GM18870 (cell line): Measurements from ENCODE around the gene SEPTIN10.
"Not testable (repeated sequence)": the region's sequence is repeated elsewhere in the genome, so short reads cannot be mapped to it uniquely, and the experiment has no call there.

Source experiments
- ATAC-seq: cut with Tn5 transposase; IDR thresholded peaks from one replicate; pipeline ENCODE4 v1.9.1; 2021; ENCODE audit warnings: moderate library complexity; ENCODE audit not compliant: unreplicated experiment

SEPTIN10 gene

DNA sequence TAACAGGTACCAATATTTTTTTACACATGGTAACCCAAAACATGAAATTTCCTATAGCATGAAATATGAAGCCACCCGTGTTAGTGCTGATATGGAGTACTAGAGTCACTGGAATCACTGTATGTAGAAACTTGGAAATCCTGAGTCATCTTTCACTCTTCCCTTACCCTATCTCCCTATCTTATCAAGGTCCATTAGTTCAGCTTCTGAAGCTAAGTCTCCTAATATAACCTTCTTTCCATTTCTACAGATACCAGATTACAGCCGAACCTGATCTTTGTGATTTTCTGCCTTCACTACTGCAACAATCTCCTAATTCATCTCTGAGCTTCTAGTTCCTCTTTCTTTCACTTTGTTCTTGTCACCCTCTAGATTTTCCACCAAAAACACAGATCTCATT lies 59.0 kb downstream of the SEPTIN10 start:
- ATAC-seq, result no peak

DNA sequence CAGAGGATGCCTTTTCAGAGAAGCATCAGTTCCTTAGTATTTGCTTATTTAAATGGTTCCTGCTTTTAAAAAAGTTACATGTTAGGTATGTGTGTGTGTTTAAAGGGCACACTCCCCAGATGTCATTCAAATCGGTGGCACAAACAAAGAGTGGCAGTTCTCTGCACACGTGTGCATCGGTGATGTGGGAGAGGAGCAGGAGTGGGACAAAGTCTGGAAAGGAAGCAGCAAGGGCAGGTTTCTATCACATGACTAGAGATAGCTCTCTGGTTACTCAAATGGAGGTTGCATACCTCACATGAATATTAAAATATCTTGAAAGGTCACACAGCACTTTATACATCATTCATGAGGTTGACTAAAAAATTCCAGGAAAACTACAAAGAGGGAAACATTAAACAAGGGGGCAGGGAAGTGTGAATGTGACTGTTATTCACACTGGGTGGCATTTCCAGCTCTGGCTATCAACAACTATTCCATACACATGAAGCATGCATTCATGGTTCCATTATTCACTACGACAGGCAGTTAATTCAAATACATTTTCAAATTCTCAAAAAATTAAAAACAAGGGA lies 64.7 kb downstream of the SEPTIN10 start:
- ATAC-seq, result no peak

DNA sequence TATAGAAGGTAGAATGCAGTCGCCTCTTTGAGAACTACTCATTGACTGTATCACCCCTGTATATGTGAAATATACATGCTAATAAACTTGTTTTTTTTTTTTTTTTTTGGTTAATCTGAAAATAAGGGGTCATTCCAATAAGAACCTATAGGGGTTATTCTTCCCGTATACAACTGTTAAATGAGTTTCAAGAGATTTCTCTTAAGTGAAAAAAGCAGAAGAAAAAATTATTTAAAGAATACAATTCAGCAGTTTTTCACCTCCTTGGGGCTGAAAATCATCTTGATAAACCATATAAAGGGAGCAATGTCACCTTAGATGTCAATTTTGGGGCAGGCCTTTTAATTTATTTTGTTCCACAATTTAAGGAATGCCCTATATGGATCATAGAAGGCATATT lies 66.5 kb downstream of the SEPTIN10 start:
- ATAC-seq, result no peak

DNA sequence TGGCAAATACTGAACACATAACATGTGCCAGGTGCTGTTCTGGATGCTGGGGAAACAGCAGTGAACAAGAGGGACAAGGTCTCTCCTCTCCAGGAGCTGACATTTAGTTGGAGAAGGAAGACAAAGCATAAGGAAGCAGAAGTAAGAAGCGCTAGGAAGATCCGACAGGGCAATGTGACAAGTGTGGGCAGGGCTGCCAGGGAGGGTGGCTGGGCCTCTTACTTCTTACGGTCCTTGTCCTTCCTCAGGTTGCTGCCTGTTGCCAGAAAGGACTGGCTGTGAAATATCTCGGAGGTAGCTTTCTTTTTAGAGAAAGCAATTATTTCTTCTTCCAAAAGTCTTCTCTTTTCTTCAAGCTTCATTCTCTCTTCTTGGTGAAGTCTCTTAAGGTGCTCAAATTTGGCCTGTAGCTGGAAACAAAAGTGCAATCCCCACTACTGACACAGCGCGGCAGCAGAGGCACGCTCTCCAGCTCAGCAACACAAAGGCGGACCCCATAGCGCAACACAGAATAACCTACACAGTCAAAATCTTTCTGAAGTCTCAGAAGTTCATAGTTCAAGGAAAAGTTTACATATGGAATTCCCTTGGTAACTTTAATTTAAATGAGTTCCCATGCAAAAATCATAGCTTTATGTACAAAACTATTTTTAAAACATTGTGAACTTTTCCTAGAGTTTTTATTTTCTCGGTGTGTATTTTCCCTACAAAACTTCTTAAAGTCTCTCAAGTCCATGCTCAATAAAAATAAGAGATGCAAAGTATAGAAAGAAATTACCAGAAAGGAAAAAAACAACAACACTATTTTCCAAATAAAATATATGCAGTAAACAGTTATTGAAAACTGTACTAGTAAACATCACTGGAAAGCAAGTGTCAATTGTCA lies 67.7 kb downstream of the SEPTIN10 start:
- ATAC-seq, result no peak

DNA sequence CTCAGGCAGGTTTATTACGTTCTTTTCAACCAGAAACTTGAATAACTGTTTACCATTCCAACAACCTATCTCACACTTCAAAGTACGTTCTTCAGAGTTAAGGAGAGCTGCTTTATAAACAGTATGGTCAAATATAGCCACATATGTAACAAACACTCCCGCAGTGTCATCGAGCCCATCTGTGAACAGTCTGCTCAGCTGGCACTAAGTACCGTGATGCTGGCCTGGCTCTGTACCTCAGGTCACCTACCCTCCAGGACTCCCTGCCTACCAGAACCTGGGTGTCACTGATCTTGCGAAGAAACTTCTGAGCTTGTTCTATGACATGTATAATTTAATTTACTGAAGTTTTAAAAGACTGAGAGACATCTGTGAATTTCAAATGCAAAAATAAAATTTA lies 71.4 kb downstream of the SEPTIN10 start:
- no peak for ATAC-seq

DNA sequence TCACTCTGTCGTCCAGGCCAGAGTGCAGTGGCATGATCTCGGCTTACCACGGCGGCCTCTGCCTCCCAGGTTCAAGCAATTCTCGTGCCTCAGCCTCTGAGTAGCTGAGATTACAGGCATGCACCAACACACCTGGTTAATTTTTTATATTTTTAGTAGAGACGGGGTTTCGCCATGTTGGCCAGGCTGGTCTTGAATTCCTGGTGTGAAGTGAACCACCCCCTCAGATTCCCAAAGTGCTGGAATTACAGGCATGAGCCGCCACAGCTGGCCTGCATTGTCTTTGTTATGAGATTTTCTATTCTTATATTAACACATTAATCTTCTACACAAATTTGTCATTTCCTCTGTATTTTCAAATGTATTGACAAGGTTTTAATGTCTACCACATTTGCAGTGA lies 75.2 kb downstream of the SEPTIN10 start:
- ATAC-seq, result no peak

DNA sequence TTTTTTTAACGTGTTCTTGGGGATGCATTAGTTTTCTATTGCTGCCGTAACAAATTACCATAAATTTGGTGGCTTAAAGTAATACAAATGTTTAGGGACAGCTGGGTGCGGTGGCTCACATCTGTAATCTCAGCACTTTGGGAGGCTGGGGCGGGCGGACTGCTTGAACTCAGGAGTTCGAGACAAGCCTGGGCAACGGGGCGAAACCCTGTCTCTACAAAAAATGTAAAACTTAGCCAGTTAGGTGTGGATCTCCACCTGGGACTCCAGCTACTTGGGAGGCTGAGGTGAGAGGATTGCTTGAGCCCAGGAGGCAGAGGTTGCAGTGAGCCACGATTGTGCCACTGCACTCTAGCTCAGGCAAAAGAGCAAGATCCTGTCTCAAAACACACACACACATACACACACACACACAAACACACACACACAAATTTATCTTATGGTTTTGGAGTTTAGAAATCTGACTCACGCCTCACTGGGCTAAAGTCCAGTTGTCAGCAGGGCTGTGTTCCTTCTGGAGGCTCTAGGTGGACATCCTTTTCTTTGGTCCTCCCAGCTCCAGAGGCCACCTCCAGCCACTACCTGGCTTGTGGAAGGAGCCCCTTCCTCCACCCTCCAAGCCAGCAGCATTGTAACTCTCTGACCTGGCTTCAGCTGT lies 76.1 kb downstream of the SEPTIN10 start:
- ATAC-seq, result no peak

DNA sequence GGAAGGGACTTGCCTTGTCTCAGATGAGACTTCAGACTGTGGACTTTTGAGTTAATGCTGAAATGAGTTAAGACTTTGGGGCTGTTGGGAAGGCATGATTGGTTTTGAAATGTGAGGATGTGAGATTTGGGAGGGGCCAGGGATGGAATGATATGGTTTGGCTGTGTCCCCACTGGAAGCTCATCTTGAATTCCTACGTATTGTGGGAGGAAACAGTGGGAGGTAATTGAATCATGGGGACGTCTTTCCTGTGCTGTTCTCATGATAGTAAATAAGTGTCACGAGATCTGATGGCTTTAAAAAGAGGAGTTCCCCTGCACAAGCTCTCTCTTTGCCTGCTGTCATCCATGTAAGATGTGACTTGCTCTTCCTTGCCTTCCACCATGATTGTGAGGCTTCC lies 77.2 kb downstream of the SEPTIN10 start:
- not testable (repeated sequence) for ATAC-seq

DNA sequence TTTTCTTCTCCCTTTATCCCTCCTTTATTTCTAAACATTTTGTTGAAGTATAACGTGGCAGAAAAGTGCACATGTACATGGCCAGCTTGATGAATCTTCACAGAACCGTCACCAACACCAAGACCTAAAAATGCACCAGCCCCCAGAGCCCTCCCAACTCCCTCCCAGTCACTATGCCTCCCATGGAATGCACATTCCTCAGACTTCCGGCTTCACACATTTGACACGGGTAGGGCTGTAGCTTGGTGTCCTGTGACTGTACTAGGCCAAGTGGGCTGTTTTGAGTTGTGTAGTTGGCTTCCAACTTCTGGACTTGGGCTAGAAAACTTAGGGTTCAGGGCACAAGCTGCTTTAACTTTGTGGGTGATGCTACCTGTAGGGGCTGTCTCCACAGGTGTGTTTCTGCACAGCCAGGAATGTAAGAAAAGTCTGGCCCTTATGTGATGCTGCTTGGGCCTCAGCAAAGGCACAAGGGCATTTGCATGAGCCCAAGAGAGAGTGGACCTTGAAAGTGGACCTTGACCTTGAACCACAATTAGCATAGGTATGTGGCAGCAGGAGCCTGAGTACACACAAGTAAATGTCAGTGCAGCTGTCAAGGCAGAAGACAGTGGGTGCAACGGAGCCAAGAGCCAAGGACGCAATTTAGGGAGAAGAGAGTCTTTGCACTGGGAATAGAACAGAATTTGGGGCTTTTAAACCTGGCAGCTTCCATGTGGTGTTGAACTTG lies 78.4 kb downstream of the SEPTIN10 start:
- ATAC-seq, result no peak

DNA sequence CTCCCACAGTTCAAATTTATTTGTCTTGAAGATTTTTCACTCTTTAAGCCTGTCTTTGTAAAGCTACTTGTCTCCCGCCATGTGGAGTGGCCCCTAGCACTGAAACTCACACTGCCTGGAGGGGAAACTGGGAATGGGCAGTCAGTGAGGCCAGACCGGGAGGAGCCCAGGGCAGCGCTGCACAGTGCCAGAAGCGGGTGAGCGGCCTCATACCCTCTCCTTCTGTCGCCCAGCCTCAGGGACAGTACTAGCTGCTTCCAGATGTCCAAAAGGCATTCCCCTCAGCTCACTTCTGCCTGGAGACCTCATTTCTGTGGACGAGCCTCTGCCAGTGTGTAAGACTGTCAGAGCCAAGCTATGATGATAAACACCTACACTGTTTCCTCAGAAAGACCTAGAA lies 79.9 kb downstream of the SEPTIN10 start:
- ATAC-seq, result no peak

DNA sequence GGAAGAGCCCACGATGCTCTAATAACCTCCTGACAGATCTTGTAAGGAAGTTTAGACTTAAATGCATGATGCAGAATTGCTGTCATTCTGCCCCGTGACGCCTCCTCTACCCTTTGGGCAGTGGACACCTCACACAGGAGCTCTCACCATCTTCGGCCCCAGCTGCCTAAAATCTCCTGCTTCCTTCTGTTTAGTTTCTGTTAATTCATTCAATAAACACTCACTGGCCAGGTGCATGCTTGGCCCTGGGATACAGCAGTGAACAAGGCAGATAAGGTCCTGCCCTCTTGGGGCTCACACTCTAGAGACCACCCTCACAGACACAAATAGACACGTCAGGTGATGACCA lies 81.1 kb downstream of the SEPTIN10 start:
- no peak for ATAC-seq

DNA sequence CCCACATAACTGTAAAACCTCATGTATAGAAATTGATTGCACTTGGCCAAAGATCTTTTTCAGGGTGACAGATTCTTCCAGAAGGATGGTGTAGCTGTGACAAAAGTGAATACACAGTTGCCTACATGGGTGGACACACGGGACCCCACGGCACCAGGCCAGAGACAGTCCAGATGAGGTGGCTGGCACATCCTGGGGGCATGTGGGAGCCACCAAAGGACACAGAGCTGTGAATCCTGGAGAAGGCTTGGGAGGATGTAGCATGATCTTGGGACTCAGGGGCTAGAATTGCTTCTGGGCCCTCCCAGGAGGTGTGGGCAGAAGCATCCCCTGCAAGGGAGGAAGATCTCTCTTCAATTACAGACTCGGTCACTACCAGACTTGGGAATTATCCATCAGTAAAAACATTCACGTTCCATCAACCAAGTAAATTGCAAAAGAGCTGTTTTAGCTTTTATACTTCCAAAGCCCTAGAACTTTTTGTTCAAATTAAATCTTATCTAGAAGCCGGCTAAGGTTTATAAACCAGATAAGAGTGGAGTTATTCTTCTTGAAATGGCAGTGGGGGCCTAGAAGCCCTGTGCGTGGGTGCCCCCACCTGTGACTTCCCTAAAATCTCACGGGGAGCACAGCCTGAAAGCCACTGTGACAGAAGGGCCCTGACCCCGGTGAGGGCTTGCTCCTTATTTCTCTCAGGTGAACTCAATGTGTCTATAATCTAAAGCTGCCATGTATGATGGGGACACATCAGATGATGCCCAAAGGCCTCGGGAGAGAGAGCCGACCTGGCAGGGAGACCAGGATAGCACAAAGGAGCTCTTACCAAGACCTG lies 81.7 kb downstream of the SEPTIN10 start:
- ATAC-seq, result no peak

DNA sequence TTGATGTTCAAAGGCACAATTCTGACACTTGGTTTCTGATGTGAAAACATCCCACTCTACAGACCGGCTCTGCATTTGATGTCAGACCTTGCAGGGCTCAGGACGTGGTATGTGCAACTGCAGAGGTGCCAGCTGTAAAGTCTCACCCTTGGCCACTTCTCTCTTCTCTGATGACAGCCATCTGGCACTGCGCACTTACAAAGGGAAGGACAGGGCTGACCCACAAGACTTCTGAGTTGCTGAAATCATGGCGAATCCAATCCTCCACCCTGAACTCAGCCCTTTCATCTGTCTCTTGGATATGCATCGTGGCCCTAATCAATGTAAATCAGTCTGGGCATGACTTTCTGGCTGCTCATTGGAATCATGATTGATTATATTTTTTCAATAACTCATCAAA lies 82.5 kb downstream of the SEPTIN10 start:
- ATAC-seq, result no peak

DNA sequence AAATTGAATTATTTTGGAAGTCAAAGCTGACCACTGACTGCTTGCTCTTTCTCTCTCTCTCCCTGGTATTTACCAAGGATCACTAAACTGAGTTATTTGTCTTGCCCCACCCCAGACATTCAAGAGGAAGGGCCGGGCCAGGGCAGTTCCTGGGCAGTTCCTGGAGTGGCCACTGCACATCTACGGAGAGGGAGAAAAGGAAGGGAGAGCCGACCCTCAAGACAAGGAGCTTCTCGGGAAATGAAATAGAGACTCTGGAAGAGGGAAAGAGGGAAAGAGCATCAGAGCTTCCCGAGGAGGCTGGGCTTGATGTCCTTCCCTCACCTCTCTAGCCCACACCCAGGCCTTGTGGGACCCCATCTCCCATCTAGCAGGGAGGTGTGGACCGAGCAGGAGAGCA lies 83.1 kb downstream of the SEPTIN10 start:
- no peak for ATAC-seq

DNA sequence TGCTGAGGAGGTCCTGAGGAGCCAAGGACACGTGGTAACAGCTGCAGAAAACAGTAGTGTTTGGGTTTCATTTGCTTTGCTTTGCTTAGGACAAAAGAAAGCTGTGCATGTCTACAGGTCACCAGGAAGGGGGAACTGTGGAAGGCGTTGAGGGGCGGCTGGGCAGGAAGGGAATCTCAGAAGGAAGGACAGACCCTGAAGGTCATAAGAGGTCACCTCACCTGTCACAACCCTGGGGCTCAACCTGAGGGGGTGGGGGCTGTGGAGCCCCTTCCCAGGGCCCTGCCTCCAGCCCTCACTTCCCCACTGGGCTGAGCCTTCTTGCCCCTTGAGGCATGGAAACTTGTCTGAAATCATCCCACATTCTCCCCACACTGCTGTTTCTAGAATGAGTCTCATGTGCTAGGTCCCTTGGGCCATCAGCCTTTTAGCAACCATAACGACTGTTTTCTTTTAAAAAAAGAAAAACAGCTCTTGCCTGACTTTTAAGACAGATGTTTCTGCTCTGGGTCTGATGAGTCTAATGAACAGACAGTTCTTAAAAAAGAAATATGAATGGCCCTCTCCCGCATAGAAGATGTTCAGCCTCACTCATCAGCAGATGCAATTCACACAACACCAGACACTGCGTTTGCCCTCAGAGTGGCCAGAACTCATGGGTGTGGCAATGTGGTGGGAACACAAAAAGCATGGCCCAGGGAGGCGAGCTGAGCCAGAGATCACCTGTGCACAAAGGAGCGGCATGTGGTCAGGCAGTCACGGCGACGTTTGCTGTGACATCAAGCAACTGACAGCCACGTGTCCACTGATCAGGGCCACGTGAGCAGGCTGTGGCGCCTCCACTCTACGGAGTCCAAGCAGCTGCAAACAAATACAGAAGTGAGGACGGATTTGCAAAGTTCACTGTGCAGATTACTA lies 84.0 kb downstream of the SEPTIN10 start:
- ATAC-seq, result no peak

DNA sequence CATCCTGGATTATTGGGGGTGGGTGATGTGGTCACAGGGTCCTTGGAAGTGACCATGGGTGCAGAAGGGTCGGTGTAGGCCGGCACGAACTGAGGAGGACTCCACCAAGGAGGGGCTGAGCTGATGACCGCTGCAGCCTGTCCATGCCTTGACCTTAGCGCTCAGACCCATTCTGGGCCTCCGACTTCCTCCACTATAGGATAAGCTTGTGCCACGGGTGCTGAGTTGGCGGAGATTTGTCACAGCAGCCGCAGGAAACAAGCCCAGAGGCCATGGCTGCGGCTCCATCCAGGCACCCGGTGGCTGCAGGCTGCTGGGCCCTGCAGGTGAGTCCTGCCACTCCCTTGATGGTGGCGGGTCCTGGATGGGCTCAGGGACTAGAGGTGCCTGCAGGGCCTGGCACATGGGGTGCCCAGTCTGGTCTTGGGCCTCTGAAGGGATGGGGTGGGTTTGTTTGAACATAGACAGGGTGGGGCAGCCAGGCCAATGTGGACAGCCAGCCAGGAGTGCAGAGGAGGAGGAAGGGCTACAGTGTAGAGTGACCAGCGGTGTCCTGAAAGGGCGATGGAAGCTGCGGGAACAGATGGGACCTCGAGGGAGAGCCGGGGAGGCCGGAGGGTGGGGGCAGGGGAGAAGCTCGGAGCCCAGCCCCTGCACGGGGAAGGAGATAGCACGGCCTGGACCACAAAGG lies 84.8 kb downstream of the SEPTIN10 start:
- no peak for ATAC-seq

DNA sequence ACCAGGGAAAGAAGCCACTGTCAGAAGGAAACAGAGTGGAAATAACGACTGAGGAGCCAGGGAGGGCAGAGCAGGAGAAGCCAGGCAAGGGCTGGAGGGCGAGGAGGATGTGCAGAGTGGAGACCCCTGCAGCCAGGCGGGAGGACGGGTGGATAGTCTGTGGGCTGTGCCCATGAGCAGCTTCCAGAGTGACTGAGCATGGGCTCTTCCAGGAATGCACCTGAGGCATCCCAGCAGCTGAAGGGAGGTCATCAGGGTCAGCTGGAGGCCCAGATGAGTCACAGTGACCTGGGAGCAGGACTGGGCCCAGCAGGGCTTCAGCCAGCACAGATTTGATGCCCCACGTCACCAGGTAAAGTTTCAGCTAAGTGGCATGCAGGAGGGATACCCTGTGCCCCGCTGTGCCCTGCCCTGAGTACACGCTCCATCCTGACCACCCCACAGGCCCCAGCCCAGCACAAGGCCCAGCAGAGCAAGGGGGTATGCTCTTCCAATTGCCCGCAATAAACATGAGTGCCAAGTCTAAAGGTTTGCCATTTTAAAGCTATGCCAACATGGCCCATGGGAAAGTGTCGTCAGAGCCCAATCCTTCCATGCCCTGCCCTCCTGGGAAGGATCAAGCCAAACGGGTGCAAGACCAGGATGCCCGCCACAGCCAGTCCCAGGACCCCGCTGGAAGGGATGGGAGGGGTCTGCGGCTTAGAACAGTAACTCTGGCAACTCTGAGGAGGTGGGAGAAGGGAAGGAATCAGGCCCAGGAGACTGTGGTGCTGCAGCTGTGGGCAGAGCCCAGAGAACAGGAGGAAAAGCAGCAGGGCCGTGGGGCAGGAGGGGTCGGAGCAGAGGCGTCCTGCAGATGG lies 85.7 kb downstream of the SEPTIN10 start:
- ATAC-seq, result no peak

DNA sequence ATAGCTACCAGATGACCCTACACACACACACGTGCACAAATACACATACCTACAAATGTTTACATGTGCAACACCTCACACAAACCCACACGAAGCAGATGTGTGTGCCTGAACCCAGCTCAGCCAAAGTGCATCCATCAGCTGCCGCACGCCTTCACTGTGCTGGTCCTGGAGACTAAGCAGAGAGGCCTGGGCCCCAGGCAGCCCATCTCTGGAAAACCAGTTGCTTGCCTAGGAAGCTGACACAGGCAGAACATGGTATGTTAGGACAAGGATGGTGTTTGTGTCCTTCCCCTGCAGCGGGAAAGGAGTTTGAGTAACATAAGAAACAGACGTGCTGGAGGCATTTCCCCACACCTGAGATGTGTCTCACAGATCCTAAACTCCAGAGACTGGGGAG lies 86.7 kb downstream of the SEPTIN10 start:
- ATAC-seq, result no peak
